ENCODE measurements around the gene SYTL1.

DNA sequence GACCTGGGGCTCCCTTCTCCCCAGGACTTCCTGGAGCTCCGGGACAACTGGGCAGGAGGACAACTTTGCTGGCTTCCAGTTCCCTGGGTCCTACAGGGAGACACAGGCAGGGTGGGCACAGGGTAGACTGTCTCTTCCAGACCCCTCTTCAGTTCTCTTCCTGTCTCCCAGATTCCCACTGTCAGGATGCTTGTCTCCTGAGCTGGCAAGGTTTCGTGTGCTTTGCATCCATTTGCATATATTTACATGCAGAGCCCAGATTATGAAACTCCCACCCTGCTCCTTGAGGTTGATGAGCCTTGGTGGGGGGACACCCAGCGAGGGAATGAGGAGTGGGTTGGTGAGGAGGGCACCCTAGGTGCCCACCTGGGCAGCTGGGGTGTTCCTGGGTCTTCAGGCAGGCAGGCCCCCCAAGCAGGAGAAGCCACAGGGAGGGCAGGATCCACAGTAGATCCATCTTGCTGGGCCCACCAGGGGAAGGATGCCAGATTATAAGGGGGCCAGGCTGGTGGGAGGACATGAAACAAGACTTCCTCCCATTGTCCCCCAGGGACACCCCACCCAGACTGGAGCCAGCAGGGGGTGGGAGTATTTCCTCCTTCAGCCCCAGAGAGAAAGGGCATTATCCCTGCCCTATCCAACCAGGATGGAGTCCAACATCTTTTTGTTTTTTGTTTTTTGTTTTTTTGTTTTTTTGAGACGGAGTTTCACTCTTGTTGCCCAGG is 32.7 kb downstream of the SYTL1 start, which contains the start of gene FCN3:
- TF ChIP-seq MAX (IDR thresholded peaks at IDR 0.05) = no peak
- no peak for TF ChIP-seq REST (IDR thresholded peaks at IDR 0.05; ENCODE audit: low read depth)
- no peak for TF ChIP-seq TCF12 (IDR thresholded peaks at IDR 0.05; ENCODE audit: low read depth)
- no peak for TF ChIP-seq EGR1 (IDR thresholded peaks at IDR 0.05)
- no peak for TF ChIP-seq EP300 (IDR thresholded peaks at IDR 0.05; ENCODE audit: borderline replicate concordance)
- TF ChIP-seq RAD21 (IDR thresholded peaks at IDR 0.05; ENCODE audit: low read depth) = no peak
- TF ChIP-seq YY1 (IDR thresholded peaks at IDR 0.05; ENCODE audit: low read depth) = no peak
- TF ChIP-seq, protein P1, sequence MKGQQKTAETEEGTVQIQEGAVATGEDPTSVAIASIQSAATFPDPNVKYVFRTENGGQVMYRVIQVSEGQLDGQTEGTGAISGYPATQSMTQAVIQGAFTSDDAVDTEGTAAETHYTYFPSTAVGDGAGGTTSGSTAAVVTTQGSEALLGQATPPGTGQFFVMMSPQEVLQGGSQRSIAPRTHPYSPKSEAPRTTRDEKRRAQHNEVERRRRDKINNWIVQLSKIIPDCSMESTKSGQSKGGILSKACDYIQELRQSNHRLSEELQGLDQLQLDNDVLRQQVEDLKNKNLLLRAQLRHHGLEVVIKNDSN (IDR thresholded peaks at IDR 0.05) = no peak
- TF ChIP-seq TAF1 (IDR thresholded peaks at IDR 0.05; ENCODE audit: low read depth) = no peak
- TF ChIP-seq ZBTB7A (IDR thresholded peaks at IDR 0.05; ENCODE audit: low read depth) = no peak
- TF ChIP-seq CEBPB (IDR thresholded peaks at IDR 0.05) = no peak
